ENCODE results near the gene NR1D2. TPM values are rescaled to one million over a fixed set of nuclear protein-coding genes. Genes with fewer than 3 reads are reported as not detected.

Gene NR1D2
- total RNA-seq, 3 donors from 2014 or later = 26.2 to 43.8 (median 37.4) TPM

DNA sequence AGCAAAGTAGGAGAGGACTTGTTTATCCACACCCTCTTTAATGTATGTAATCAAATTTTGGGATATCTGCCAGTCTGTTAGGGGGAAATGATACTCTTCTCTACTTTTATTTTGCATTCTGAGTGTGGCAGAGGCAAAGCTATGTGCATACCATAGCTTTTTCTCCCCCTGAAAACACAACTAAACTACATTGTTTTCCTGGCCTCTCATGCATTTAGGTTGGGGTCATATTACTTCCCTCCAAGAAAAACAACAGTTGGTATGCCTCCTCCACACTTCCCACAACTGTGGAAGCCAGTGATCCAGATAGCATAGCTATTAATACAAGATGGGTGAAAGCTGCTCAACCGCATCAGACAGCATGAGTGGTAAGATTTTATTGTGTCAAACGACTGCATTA is 21.3 kb upstream of the NR1D2 start:
- DNase-seq (ENCODE audit: low spot score in 2 of 2) = no peak
- no peaks in the 10 kb centered on the region for H3K9me3 ChIP-seq
- intact Hi-C loops (cut with DNase I; ENCODE audit: low total_unique reads) = no loop called here
- H3K27ac ChIP-seq = no peak overlapping the region
- TF ChIP-seq, protein P1, sequence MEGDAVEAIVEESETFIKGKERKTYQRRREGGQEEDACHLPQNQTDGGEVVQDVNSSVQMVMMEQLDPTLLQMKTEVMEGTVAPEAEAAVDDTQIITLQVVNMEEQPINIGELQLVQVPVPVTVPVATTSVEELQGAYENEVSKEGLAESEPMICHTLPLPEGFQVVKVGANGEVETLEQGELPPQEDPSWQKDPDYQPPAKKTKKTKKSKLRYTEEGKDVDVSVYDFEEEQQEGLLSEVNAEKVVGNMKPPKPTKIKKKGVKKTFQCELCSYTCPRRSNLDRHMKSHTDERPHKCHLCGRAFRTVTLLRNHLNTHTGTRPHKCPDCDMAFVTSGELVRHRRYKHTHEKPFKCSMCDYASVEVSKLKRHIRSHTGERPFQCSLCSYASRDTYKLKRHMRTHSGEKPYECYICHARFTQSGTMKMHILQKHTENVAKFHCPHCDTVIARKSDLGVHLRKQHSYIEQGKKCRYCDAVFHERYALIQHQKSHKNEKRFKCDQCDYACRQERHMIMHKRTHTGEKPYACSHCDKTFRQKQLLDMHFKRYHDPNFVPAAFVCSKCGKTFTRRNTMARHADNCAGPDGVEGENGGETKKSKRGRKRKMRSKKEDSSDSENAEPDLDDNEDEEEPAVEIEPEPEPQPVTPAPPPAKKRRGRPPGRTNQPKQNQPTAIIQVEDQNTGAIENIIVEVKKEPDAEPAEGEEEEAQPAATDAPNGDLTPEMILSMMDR (IDR thresholded peaks at IDR 0.05) = no peak
- TF ChIP-seq POLR2A (IDR thresholded peaks at IDR 0.05) = no peak
- TF ChIP-seq POLR2AphosphoS5 (IDR thresholded peaks at IDR 0.05) = no peak
- no peak overlapping the region for H3K4me3 ChIP-seq
- H3K27me3 ChIP-seq = no peaks in the 10 kb centered on the region
- H3K4me1 ChIP-seq = peaks cover 0 to 2% of the 10 kb centered on the region in 2 donors
- no peaks in the 10 kb centered on the region for H3K36me3 ChIP-seq

DNA sequence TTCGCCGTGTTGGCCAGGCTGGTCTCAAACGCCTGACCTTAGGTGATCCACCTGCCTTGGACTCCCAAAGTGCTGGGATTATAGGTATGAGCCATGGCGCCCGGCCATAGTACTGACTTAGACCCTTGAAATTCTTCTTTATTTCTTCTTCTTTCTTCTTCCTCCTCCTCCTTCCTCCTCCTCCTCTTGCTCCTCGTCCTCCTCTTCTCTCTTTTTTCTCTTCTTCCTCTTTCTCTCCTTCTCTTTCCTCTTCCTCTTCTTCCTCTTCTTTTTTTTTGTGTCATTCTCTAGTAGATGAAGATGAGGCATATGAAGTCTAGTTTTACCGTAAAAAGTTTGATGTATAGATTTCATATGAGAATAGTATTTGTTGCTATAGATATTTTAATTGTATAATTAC is 18.8 kb upstream of the NR1D2 start:
- intact Hi-C loops (cut with DNase I; ENCODE audit: low total_unique reads) = no loop called here
- DNase-seq (ENCODE audit: low spot score in 2 of 2) = no peak
- Histone ChIP-seq H3K27me3 (no peaks in the 10 kb centered on the region), H3K27ac (no peak overlapping the region), H3K36me3 (no peaks in the 10 kb centered on the region), H3K9me3 (no peaks in the 10 kb centered on the region), H3K4me1 (no peaks in the 10 kb centered on the region), H3K4me3 (no peak overlapping the region)
- TF ChIP-seq POLR2A (IDR thresholded peaks at IDR 0.05) (no peak), POLR2AphosphoS5 (IDR thresholded peaks at IDR 0.05) (no peak)
- TF ChIP-seq, protein P1 (IDR thresholded peaks at IDR 0.05) = no peak

DNA sequence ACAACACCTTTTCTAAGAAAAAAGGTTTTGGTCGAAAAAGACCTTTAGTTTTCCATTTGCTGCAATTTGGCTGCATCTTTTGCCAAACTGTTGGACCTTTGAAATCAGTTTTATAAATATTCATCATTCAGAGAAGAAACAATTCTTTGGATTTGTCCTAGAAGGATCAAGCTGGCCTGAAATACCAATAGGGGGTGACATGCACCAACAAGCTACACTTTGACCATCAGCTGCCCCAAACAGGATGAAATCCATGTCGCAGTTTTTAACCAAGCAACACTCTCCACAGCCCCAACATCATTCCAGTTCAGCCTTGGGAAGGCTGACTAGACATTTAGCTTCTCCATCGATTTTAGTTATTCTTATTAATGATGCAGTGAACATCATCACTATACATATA is 18.4 kb upstream of the NR1D2 start:
- no peak overlapping the region for H3K27ac ChIP-seq
- H3K4me3 ChIP-seq = no peak overlapping the region
- intact Hi-C loops (cut with DNase I; ENCODE audit: low total_unique reads) = no loop called here
- no peak for DNase-seq (ENCODE audit: low spot score in 2 of 2)
- H3K4me1 ChIP-seq = no peaks in the 10 kb centered on the region
- TF ChIP-seq, protein P1 (IDR thresholded peaks at IDR 0.05) = no peak
- TF ChIP-seq POLR2AphosphoS5 (IDR thresholded peaks at IDR 0.05) = no peak
- no peak for TF ChIP-seq POLR2A (IDR thresholded peaks at IDR 0.05)
- no peaks in the 10 kb centered on the region for H3K9me3 ChIP-seq
- H3K36me3 ChIP-seq = no peaks in the 10 kb centered on the region
- no peaks in the 10 kb centered on the region for H3K27me3 ChIP-seq

DNA sequence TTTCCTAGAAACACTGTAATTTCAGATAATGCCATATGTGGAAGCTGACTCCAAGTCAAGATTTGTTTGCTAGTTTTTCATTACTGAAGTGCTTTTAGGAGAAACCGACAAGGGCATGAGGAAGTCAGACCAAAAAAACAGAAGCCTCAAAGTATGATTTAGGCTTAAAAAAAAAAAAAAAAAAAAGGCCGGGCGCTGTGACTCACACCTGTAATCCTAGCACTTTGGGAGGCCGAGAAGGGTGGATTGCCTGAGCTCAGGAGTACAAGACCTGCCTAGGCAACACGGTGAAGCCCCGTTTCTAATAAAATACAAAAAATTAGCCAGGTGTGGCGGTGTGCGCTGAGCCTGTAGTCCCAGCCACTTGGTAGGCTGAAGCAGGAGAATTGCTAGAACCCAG is 16.6 kb upstream of the NR1D2 start:
- Histone ChIP-seq H3K4me3 (no peak overlapping the region), H3K27me3 (no peaks in the 10 kb centered on the region), H3K4me1 (no peaks in the 10 kb centered on the region), H3K9me3 (no peaks in the 10 kb centered on the region), H3K36me3 (no peaks in the 10 kb centered on the region), H3K27ac (no peak overlapping the region)
- intact Hi-C loops (cut with DNase I; ENCODE audit: low total_unique reads) = no loop called here
- TF ChIP-seq, protein P1 (IDR thresholded peaks at IDR 0.05) = no peak
- TF ChIP-seq POLR2AphosphoS5 (IDR thresholded peaks at IDR 0.05) (no peak), POLR2A (IDR thresholded peaks at IDR 0.05) (no peak)
- no peak for DNase-seq (ENCODE audit: low spot score in 2 of 2)

DNA sequence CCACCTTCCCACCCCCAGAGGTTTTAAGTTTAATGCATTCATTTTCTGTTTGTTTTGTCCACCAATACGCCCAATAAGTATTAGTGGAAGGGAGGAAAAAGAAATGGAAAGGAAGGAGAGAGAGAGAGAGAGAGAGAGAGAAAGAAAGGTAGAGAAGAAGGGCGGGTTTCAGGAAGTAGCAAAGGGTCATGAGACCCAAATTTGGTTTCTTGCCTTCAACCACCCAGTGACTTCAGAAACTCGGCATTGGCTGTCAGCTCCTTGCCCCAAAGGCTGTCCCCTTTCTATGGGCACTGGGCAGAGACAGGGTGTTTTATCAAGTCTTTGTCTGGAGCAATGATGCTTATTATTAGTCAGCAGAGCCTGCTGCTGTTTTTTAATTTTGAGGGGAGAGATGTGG is 13.5 kb upstream of the NR1D2 start:
- intact Hi-C loops (cut with DNase I; ENCODE audit: low total_unique reads) = no loop called here
- no peak for TF ChIP-seq POLR2A (IDR thresholded peaks at IDR 0.05)
- no peak for TF ChIP-seq POLR2AphosphoS5 (IDR thresholded peaks at IDR 0.05)
- TF ChIP-seq, protein P1 (IDR thresholded peaks at IDR 0.05) = no peak

More for the DNA sequence above, 13.5 kb upstream of the NR1D2 start:
- Histone ChIP-seq H3K9me3 (no peaks in the 10 kb centered on the region), H3K36me3 (no peaks in the 10 kb centered on the region), H3K4me1 (no peaks in the 10 kb centered on the region), H3K4me3 (no peak overlapping the region), H3K27ac (no peak overlapping the region), H3K27me3 (no peaks in the 10 kb centered on the region)
- DNase-seq (ENCODE audit: low spot score in 2 of 2) = no peak

Measured in breast epithelium (tissue), 4 donors.